Smooth muscle cell (in vitro differentiated cells): Measurements from ENCODE around the gene GATAD2A. TPM values are rescaled to one million over a fixed set of nuclear protein-coding genes. Genes with fewer than 3 reads are reported as not detected.
"Not testable (repeated sequence)": the region's sequence is repeated elsewhere in the genome, so short reads cannot be mapped to it uniquely, and the experiment has no call there.

ENCODE experiments used
- DNase-seq: peaks from one replicate; lab custom pipeline; 2025; ENCODE audit not compliant: unreplicated experiment; lab: John Stamatoyannopoulos, UW
- H2AFZ ChIP-seq: fragments of 200-600 bp; sonication (generic); 2 replicates; pipeline ENCODE4 v1.6.0; 2016; ENCODE audit warnings: antibody characterized with exemption, low read depth, mild to moderate bottlenecking
- H3F3A ChIP-seq: fragments of 200-600 bp; sonication (generic); 2 replicates; pipeline ENCODE4 v1.6.0; 2017; ENCODE audit warnings: antibody characterized with exemption, low read depth
- H3K27ac ChIP-seq: fragments of 200-600 bp; sonication (generic); 2 replicates; pipeline ENCODE4 v1.5.1; 2016; ENCODE audit warnings: low read depth, mild to moderate bottlenecking
- H3K27me3 ChIP-seq: fragments of 200-600 bp; sonication (generic); 2 replicates; pipeline ENCODE4 v1.6.1; 2016; ENCODE audit warnings: low read depth, mild to moderate bottlenecking
- H3K36me3 ChIP-seq: fragments of 200-600 bp; sonication (generic); 2 replicates; pipeline ENCODE4 v1.5.1; 2016; ENCODE audit warnings: low read depth
- H3K4me1 ChIP-seq: fragments of 200-600 bp; sonication (generic); 2 replicates; pipeline ENCODE4 v1.5.1; 2016; ENCODE audit warnings: low read depth
- H3K4me2 ChIP-seq: fragments of 200-600 bp; sonication (generic); 2 replicates; pipeline ENCODE4 v1.6.0; 2016; ENCODE audit warnings: mild to moderate bottlenecking
- H3K4me3 ChIP-seq: fragments of 200-600 bp; sonication (generic); 2 replicates; pipeline ENCODE4 v1.5.1; 2016; ENCODE audit warnings: mild to moderate bottlenecking
- H3K79me2 ChIP-seq: fragments of 200-600 bp; sonication (generic); 2 replicates; pipeline ENCODE4 v1.6.0; 2016; ENCODE audit warnings: low read depth, mild to moderate bottlenecking
- H3K9ac ChIP-seq: fragments of 200-600 bp; sonication (generic); 2 replicates; pipeline ENCODE4 v1.6.0; 2016; ENCODE audit warnings: low read depth
- H3K9me3 ChIP-seq: fragments of 200-600 bp; sonication (generic); replicated peaks from 2 replicates; pipeline ENCODE4 v1.5.1; 2016; ENCODE audit warnings: low read depth
- H4K20me1 ChIP-seq: fragments of 200-600 bp; sonication (generic); 2 replicates; pipeline ENCODE4 v1.6.0; 2016; ENCODE audit warnings: low read depth
- WGBS: methylation state at CpG from one replicate; pipeline ENCODE4 v1.1.7; 2016; ENCODE audit warnings: low lambda C conversion rate; 5-methylcytosine and 5-hydroxymethylcytosine counted together
- polyA plus RNA-seq: library from polyadenylated mRNA; unstranded; fragments of >200 nt; fragmentation: Nextera tagmentation; extraction: Ambion mirVana; gene quantifications from 2 replicates; pipeline ENCODE4 v1.2.1, GENCODE V29; 2016
- total RNA-seq: library from RNA; depleted of rRNA; stranded (reverse); fragments of >200 nt; gene quantifications from 2 replicates; pipeline ENCODE4 v1.2.3, GENCODE V29; 2014
- TF ChIP-seq, protein P1 (sequence below): fragments of 200-600 bp; sonication (generic); IDR thresholded peaks from 2 replicates; pipeline ENCODE4 v1.5.1; 2017; ENCODE audit warnings: borderline replicate concordance, mild to moderate bottlenecking, antibody characterized with exemption; ENCODE audit not compliant: insufficient read depth, poor library complexity, severe bottlenecking

GATAD2A gene
- total and polyA plus RNA-seq, 2 experiments from 2014 or later: 26.8 to 27.0 TPM

DNA sequence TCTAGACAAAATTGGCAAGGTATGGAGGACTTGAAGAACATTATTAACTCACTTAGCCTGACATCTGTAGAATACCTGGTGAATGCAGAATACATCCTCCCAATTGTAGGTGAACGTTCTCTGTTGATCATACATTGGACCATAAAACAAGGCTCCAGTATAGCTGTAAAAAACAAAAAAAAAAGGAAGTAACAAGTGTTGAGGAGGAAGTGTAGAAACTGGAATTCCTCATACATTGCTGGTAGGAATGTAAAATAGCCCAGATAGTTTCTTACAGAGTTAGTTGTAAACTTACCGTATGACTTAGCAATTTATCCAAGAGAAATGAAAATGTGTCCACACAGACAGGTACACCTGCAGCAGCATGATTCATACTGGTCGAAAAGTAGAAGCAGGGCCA is 65.1 kb downstream of the GATAD2A start:
- H3K9ac ChIP-seq: no peak overlapping the region
- no peak overlapping the region for H2AFZ ChIP-seq
- H3K79me2 ChIP-seq: peaks cover 78% of the 10 kb centered on the region
- H3K4me2 ChIP-seq: no peak overlapping the region
- peaks cover 35% of the 10 kb centered on the region for H4K20me1 ChIP-seq
- TF ChIP-seq, protein P1, sequence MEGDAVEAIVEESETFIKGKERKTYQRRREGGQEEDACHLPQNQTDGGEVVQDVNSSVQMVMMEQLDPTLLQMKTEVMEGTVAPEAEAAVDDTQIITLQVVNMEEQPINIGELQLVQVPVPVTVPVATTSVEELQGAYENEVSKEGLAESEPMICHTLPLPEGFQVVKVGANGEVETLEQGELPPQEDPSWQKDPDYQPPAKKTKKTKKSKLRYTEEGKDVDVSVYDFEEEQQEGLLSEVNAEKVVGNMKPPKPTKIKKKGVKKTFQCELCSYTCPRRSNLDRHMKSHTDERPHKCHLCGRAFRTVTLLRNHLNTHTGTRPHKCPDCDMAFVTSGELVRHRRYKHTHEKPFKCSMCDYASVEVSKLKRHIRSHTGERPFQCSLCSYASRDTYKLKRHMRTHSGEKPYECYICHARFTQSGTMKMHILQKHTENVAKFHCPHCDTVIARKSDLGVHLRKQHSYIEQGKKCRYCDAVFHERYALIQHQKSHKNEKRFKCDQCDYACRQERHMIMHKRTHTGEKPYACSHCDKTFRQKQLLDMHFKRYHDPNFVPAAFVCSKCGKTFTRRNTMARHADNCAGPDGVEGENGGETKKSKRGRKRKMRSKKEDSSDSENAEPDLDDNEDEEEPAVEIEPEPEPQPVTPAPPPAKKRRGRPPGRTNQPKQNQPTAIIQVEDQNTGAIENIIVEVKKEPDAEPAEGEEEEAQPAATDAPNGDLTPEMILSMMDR: no peak
- peaks cover 7% of the 10 kb centered on the region for H3K4me1 ChIP-seq
- 92% methylated on average over 3 of the region's 3 CpGs for WGBS
- H3K4me3 ChIP-seq: no peak overlapping the region
- H3K27ac ChIP-seq: no peak overlapping the region
- no peak for DNase-seq
- H3F3A ChIP-seq: no peaks in the 10 kb centered on the region
- H3K36me3 ChIP-seq: peaks cover 21% of the 10 kb centered on the region
- H3K27me3 ChIP-seq: no peaks in the 10 kb centered on the region
- H3K9me3 ChIP-seq: peaks cover 17% of the 10 kb centered on the region

DNA sequence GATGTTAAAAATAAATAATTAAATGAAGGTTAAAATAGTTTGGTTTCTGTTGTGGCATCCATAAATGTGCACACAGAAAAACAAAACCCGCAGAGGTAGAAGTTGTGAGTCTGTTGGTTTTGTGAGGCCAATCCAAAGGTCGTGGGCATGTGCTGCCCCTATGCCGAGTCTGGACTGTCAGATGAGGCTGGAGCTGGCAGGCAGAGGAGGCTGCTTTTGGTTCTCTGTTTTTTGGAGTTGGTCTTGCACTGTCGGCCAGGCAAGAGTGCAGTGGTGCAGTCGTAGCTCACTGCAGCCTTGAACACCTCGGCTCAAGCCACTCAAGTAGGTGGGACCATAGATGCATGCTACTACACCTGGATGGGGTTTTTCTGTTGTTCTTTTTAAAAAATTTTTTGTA is 66.2 kb downstream of the GATAD2A start:
- Histone ChIP-seq H3K4me1 (peaks cover 7% of the 10 kb centered on the region), H3F3A (no peaks in the 10 kb centered on the region), H3K9me3 (peaks cover 17% of the 10 kb centered on the region), H3K4me3 (no peak overlapping the region), H2AFZ (no peak overlapping the region), H3K27ac (no peak overlapping the region), H3K36me3 (peaks cover 13% of the 10 kb centered on the region), H3K9ac (no peak overlapping the region), H3K79me2 (peaks cover 81% of the 10 kb centered on the region), H3K27me3 (no peaks in the 10 kb centered on the region), H4K20me1 (peaks cover 46% of the 10 kb centered on the region), H3K4me2 (no peak overlapping the region)
- 93% methylated on average over 6 of the region's 6 CpGs for WGBS
- no peak for DNase-seq
- TF ChIP-seq, protein P1: no peak

DNA sequence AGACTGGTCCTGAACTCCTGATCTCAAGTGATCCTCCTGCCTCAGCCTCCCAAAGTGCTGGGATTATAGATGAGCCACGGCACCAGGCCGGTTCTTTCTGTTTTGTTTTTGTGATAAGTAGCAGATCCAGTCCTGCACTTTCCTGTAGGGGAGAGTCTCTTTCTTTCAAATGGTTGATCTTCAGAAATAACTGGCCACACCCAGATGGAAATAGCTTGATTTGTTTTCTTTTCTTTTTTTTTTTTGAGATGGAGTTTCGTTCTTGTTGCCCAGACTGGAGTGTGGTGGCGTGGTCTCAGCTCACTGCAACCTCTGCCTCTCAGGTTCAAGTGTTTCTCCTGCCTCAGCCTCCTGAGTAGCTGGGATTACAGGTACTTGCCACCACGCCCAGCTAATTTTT is 66.6 kb downstream of the GATAD2A start:
- Histone ChIP-seq H3K36me3 (peaks cover 13% of the 10 kb centered on the region), H3K9me3 (peaks cover 17% of the 10 kb centered on the region), H4K20me1 (peaks cover 50% of the 10 kb centered on the region), H3K79me2 (peaks cover 84% of the 10 kb centered on the region)
- H3K27me3 ChIP-seq, H3K9ac ChIP-seq, H3F3A ChIP-seq, H2AFZ ChIP-seq, H3K4me2 ChIP-seq, H3K4me3 ChIP-seq, H3K27ac ChIP-seq, H3K4me1 ChIP-seq, DNase-seq: not testable (repeated sequence)
- 95% methylated on average over 5 of the region's 5 CpGs for WGBS

DNA sequence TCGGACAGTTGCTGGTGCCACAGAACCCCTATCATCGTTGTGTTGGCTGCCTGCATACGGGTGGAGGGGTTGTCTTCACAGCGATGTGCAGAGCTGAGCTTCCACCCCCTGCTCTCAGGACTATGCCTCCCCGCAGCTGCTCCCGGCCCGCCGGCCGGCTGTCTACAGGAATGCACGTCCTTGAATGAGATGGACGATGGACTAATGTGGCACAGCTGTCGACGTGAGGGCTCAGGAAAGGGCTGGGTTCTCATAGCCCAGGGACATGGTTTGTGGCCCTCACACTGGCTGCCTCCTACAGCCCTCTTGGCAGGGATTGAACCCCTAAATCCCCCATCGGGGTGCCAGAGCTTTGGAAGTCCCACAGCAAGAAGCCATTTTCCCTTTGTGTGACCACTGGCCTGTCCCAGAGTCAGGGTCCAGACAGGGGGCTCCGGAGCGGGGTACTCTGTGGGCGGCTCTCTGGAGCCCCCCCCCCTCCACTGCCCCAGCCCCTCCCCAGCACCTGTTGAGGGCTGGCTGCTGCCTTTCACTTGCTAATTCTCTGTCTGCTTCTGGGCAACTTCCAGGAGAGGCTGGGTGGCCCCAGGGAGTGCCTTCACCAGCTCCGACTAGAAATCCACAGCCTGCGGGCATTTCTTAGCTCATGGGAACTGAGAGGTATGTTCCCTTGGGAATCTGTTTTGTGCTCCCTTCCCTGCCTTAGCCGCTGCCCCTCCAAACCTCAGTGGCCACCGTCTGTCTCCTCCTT is 69.7 kb downstream of the GATAD2A start:
- Histone ChIP-seq H3K9me3 (no peaks in the 10 kb centered on the region), H3K4me1 (peaks cover 7% of the 10 kb centered on the region), H2AFZ (no peak overlapping the region), H3K79me2 (peaks cover 81% of the 10 kb centered on the region), H4K20me1 (peaks cover 80% of the 10 kb centered on the region), H3K27me3 (no peaks in the 10 kb centered on the region), H3K27ac (no peak overlapping the region), H3K36me3 (no peaks in the 10 kb centered on the region), H3F3A (no peaks in the 10 kb centered on the region), H3K4me2 (no peak overlapping the region), H3K4me3 (no peak overlapping the region), H3K9ac (no peak overlapping the region)
- no peak for DNase-seq
- 62% methylated on average over 21 of the region's 21 CpGs for WGBS
- TF ChIP-seq, protein P1: no peak
